ENCODE data around the gene UGGT1.
A peak's percentile ranks its signal among the peaks of the same experiment; 100 is the strongest.

Gene UGGT1

GRCh38 chr2:128086244-128086643 is 4.8 kb upstream of the UGGT1 start:
- no peak for DNase-seq
- Mint-ChIP-seq H3K4me3 (no peak overlapping the region), H3K9me3 (peaks cover 3% of the 10 kb centered on the region), H3K27me3 (peaks cover 3% of the 10 kb centered on the region), H3K4me1 (ENCODE audit: low read depth) (peaks cover 11% of the 10 kb centered on the region), H3K36me3 (ENCODE audit: low read depth) (peaks cover 8% of the 10 kb centered on the region), H3K27ac (no peak overlapping the region)

- Mint-ChIP-seq H3K27me3 (no peaks in the 10 kb centered on the region), H3K27ac (peak overlapping the region; percentile 95), H3K4me3 (peak overlapping the region; percentile 94), H3K9me3 (no peaks in the 10 kb centered on the region), H3K4me1 (ENCODE audit: low read depth) (peaks cover 44% of the 10 kb centered on the region), H3K36me3 (ENCODE audit: low read depth) (peaks cover 41% of the 10 kb centered on the region)
- DNase-seq, result no peak
Observed at GRCh38 chr2:128090575-128090944, 440 bp upstream of the UGGT1 start.

GRCh38 chr2:128091726-128092080 is 703 bp downstream of the UGGT1 start:
- Mint-ChIP-seq H3K9me3 (no peaks in the 10 kb centered on the region), H3K4me1 (ENCODE audit: low read depth) (peaks cover 56% of the 10 kb centered on the region), H3K27ac (peak overlapping the region; percentile 95), H3K36me3 (ENCODE audit: low read depth) (peaks cover 50% of the 10 kb centered on the region), H3K27me3 (no peaks in the 10 kb centered on the region), H3K4me3 (peak overlapping the region; percentile 94)
- DNase-seq, result no peak

GRCh38 chr2:128092656-128093055 is 1.7 kb downstream of the UGGT1 start:
- H3K36me3 Mint-ChIP-seq (ENCODE audit: low read depth), result peaks cover 59% of the 10 kb centered on the region
- H3K27me3 Mint-ChIP-seq, result no peaks in the 10 kb centered on the region
- H3K27ac Mint-ChIP-seq, result peak overlapping the region; percentile 71
- no peaks in the 10 kb centered on the region for H3K9me3 Mint-ChIP-seq
- H3K4me1 Mint-ChIP-seq (ENCODE audit: low read depth), result peaks cover 56% of the 10 kb centered on the region
- H3K4me3 Mint-ChIP-seq, result peak overlapping the region; percentile 94
- no peak for DNase-seq

GRCh38 chr2:128093762-128094161 is 2.8 kb downstream of the UGGT1 start:
- no peaks in the 10 kb centered on the region for H3K27me3 Mint-ChIP-seq
- peaks cover 58% of the 10 kb centered on the region for H3K4me1 Mint-ChIP-seq (ENCODE audit: low read depth)
- no peak for DNase-seq
- peaks cover 70% of the 10 kb centered on the region for H3K36me3 Mint-ChIP-seq (ENCODE audit: low read depth)
- no peak overlapping the region for H3K4me3 Mint-ChIP-seq
- no peaks in the 10 kb centered on the region for H3K9me3 Mint-ChIP-seq
- H3K27ac Mint-ChIP-seq, result no peak overlapping the region

- peaks cover 51% of the 10 kb centered on the region for H3K4me1 Mint-ChIP-seq (ENCODE audit: low read depth)
- H3K4me3 Mint-ChIP-seq, result no peak overlapping the region
- H3K36me3 Mint-ChIP-seq (ENCODE audit: low read depth), result peaks cover 81% of the 10 kb centered on the region
- peak overlapping the region; percentile 50 for H3K27ac Mint-ChIP-seq
- DNase-seq, result no peak
- H3K9me3 Mint-ChIP-seq, result no peaks in the 10 kb centered on the region
- H3K27me3 Mint-ChIP-seq, result no peaks in the 10 kb centered on the region
Observed at GRCh38 chr2:128095201-128095600, 4.2 kb downstream of the UGGT1 start.

GRCh38 chr2:128103407-128103806 is 12.4 kb downstream of the UGGT1 start:
- no peak for DNase-seq
- Mint-ChIP-seq H3K27ac (no peak overlapping the region), H3K4me3 (no peak overlapping the region), H3K27me3 (no peaks in the 10 kb centered on the region), H3K36me3 (ENCODE audit: low read depth) (peaks cover 73% of the 10 kb centered on the region), H3K9me3 (no peaks in the 10 kb centered on the region), H3K4me1 (ENCODE audit: low read depth) (peaks cover 25% of the 10 kb centered on the region)

- no peak overlapping the region for H3K27ac Mint-ChIP-seq
Observed at GRCh38 chr2:128105072-128105471, 14.1 kb downstream of the UGGT1 start.

GRCh38 chr2:128108166-128108565 is 17.2 kb downstream of the UGGT1 start:
- Mint-ChIP-seq H3K9me3 (no peaks in the 10 kb centered on the region), H3K27ac (no peak overlapping the region), H3K4me3 (no peak overlapping the region), H3K27me3 (no peaks in the 10 kb centered on the region), H3K4me1 (ENCODE audit: low read depth) (peaks cover 7% of the 10 kb centered on the region), H3K36me3 (ENCODE audit: low read depth) (peaks cover 62% of the 10 kb centered on the region)
- no peak for DNase-seq

More at GRCh38 chr2:128105072-128105471, 14.1 kb downstream of the UGGT1 start:
- Mint-ChIP-seq H3K36me3 (ENCODE audit: low read depth) (peaks cover 73% of the 10 kb centered on the region), H3K4me3 (no peak overlapping the region), H3K9me3 (no peaks in the 10 kb centered on the region), H3K4me1 (ENCODE audit: low read depth) (peaks cover 24% of the 10 kb centered on the region), H3K27me3 (no peaks in the 10 kb centered on the region)
- DNase-seq, result no peak

- Mint-ChIP-seq H3K9me3 (no peaks in the 10 kb centered on the region), H3K36me3 (ENCODE audit: low read depth) (peaks cover 60% of the 10 kb centered on the region), H3K4me1 (ENCODE audit: low read depth) (peaks cover 1% of the 10 kb centered on the region), H3K27ac (no peak overlapping the region), H3K27me3 (no peaks in the 10 kb centered on the region), H3K4me3 (no peak overlapping the region)
- no peak for DNase-seq
Observed at GRCh38 chr2:128109243-128109642, 18.2 kb downstream of the UGGT1 start.

GRCh38 chr2:128115921-128116623 is 25.1 kb downstream of the UGGT1 start:
- Mint-ChIP-seq H3K4me3 (no peak overlapping the region), H3K36me3 (ENCODE audit: low read depth) (peaks cover 80% of the 10 kb centered on the region), H3K27me3 (no peaks in the 10 kb centered on the region), H3K27ac (no peak overlapping the region), H3K9me3 (no peaks in the 10 kb centered on the region), H3K4me1 (ENCODE audit: low read depth) (no peaks in the 10 kb centered on the region)
- no peak for DNase-seq

- H3K4me1 Mint-ChIP-seq (ENCODE audit: low read depth), result peaks cover 7% of the 10 kb centered on the region
- H3K4me3 Mint-ChIP-seq, result no peak overlapping the region
- H3K27ac Mint-ChIP-seq, result peak overlapping the region; percentile 8
- H3K9me3 Mint-ChIP-seq, result no peaks in the 10 kb centered on the region
- no peak for DNase-seq
- no peaks in the 10 kb centered on the region for H3K27me3 Mint-ChIP-seq
- H3K36me3 Mint-ChIP-seq (ENCODE audit: low read depth), result peaks cover 90% of the 10 kb centered on the region
Observed at GRCh38 chr2:128134573-128134972, 43.6 kb downstream of the UGGT1 start.

- Mint-ChIP-seq H3K27me3 (no peaks in the 10 kb centered on the region), H3K27ac (no peak overlapping the region), H3K4me3 (no peak overlapping the region), H3K4me1 (ENCODE audit: low read depth) (peaks cover 7% of the 10 kb centered on the region), H3K9me3 (no peaks in the 10 kb centered on the region), H3K36me3 (ENCODE audit: low read depth) (peaks cover 91% of the 10 kb centered on the region)
- no peak for DNase-seq
Observed at GRCh38 chr2:128137094-128137616, 46.2 kb downstream of the UGGT1 start.

GRCh38 chr2:128139624-128140023 is 48.6 kb downstream of the UGGT1 start:
- Mint-ChIP-seq H3K4me1 (ENCODE audit: low read depth) (peaks cover 2% of the 10 kb centered on the region), H3K27me3 (no peaks in the 10 kb centered on the region), H3K4me3 (no peak overlapping the region), H3K9me3 (no peaks in the 10 kb centered on the region), H3K27ac (no peak overlapping the region), H3K36me3 (ENCODE audit: low read depth) (peaks cover 87% of the 10 kb centered on the region)
- no peak for DNase-seq

GRCh38 chr2:128145651-128146050 is 54.7 kb downstream of the UGGT1 start:
- Mint-ChIP-seq H3K27me3 (no peaks in the 10 kb centered on the region), H3K4me3 (no peak overlapping the region), H3K9me3 (no peaks in the 10 kb centered on the region), H3K4me1 (ENCODE audit: low read depth) (no peaks in the 10 kb centered on the region), H3K36me3 (ENCODE audit: low read depth) (peaks cover 81% of the 10 kb centered on the region), H3K27ac (no peak overlapping the region)
- no peak for DNase-seq
